ENCODE measurements around the gene IRX4. TPM values are rescaled to one million over a fixed set of nuclear protein-coding genes. Genes with fewer than 3 reads are reported as not detected.

IRX4 gene
- total RNA-seq = not detected

- DNase-seq (ENCODE audit: low read depth in 2 of 3, low spot score in 2 of 3) = no peak
These were observed at the start of gene IRX4 for GRCh38 chr5:1882337-1883119. TSS of gene IRX4 (minus strand) at chr5:1882925. CDS start at chr5:1882647, 278 bp downstream.

GRCh38 chr5:1931604-1932231, 49.0 kb upstream of the IRX4 start:
- DNase-seq (ENCODE audit: low read depth in 2 of 3, low spot score in 2 of 3) = peak in 1 of 3 donors; percentile 10

GRCh38 chr5:1930880-1931603, 48.3 kb upstream of the IRX4 start:
- no peak for DNase-seq (ENCODE audit: low read depth in 2 of 3, low spot score in 2 of 3)

GRCh38 chr5:1930501-1930879, 47.8 kb upstream of the IRX4 start:
- DNase-seq (ENCODE audit: low read depth in 2 of 3, low spot score in 2 of 3) = no peak

GRCh38 chr5:1929108-1929991, 46.6 kb upstream of the IRX4 start:
- DNase-seq (ENCODE audit: low read depth in 2 of 3, low spot score in 2 of 3) = no peak

GRCh38 chr5:1926471-1927341, 44.0 kb upstream of the IRX4 start:
- no peak for DNase-seq (ENCODE audit: low read depth in 2 of 3, low spot score in 2 of 3)

GRCh38 chr5:1926071-1926440, 43.3 kb upstream of the IRX4 start:
- no peak for DNase-seq (ENCODE audit: low read depth in 2 of 3, low spot score in 2 of 3)

- DNase-seq (ENCODE audit: low read depth in 2 of 3, low spot score in 2 of 3) = no peak
These were observed 42.7 kb upstream of the IRX4 start for GRCh38 chr5:1925111-1926070.

- DNase-seq (ENCODE audit: low read depth in 2 of 3, low spot score in 2 of 3) = no peak
These were observed 41.0 kb upstream of the IRX4 start for GRCh38 chr5:1923766-1924165.

GRCh38 chr5:1923341-1923740, 40.6 kb upstream of the IRX4 start:
- no peak for DNase-seq (ENCODE audit: low read depth in 2 of 3, low spot score in 2 of 3)

- DNase-seq (ENCODE audit: low read depth in 2 of 3, low spot score in 2 of 3) = no peak
These were observed 39.0 kb upstream of the IRX4 start for GRCh38 chr5:1921711-1922110.

- DNase-seq (ENCODE audit: low read depth in 2 of 3, low spot score in 2 of 3) = no peak
These were observed 37.0 kb upstream of the IRX4 start for GRCh38 chr5:1919750-1920149.

GRCh38 chr5:1919209-1919566, 36.5 kb upstream of the IRX4 start:
- DNase-seq (ENCODE audit: low read depth in 2 of 3, low spot score in 2 of 3) = no peak

- DNase-seq (ENCODE audit: low read depth in 2 of 3, low spot score in 2 of 3) = no peak
These were observed 35.9 kb upstream of the IRX4 start for GRCh38 chr5:1918488-1919208.

GRCh38 chr5:1917830-1918487, 35.2 kb upstream of the IRX4 start:
- no peak for DNase-seq (ENCODE audit: low read depth in 2 of 3, low spot score in 2 of 3)

- DNase-seq (ENCODE audit: low read depth in 2 of 3, low spot score in 2 of 3) = no peak
These were observed 33.6 kb upstream of the IRX4 start for GRCh38 chr5:1916041-1917001.

Measured in hematopoietic multipotent progenitor cell (in vitro differentiated cells).